ENCODE results near the gene FUT9.

The FUT9 gene

DNA sequence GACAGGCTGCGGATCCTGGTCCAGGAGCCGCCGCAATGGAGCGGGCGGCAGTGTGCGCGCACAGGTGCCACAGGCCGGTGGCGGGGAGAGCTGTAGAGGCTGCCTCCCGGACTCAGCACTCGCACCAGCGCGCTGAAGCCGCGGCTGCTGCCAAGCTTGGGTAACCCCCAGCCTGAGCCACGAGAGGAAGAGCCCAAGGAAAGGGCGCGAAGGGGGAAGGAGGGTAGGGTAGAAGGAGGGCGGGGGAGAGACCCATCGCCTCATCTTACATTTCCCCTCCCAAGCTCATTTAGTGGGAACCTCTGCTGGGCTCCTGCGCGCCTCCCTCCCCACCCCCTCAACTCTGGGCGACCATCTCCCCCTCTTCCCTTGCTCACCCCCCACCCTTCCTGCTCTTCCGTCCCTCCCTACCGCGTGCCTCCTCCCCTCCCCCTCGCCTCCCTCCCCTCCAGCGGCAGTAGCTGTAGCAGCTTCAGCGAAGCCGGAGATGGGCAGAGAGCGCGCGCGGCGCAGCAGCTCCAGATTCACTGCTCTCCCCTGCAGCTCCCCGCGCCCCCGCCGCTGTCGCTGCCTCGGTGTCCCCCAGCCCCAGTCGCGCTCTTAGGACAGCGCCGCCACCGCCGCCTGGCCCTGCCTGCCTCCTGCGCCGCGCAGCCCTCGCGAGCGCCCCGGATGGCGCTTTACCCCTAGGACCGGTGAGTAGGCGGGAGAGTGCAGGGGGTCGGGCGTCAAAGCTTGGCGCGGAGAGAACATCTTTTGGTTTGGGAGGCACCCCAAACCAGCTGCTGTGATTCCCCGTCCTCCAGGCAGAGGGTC is at the start of gene FUT9:
FUT9 (plus strand) TSS at position 457 of the 816 bp plus-strand sequence. CDS start 187,182 bp downstream, outside the sequence.
- no peak for DNase-seq

- no peak for DNase-seq
These were observed 48.2 kb upstream of the FUT9 start for GRCh38 chr6:95967594-95967993.

DNA sequence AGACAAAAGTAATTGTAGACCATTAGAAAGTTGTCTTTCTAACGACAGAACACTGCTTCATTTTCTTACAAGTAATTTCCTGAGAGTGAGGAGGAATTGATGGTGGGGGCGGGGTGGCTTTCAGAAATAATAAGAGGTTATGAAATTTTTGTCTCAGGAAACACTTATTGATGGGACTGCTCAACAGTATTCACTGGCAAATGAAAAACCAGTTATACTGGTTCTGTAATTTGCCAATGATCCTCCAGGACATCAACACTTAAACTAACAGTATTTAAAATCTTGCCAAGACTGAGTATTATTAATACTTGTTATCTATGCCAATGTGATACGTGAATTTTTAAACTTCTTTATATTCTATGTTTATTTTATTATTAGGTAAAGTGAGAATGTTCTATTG is 41.8 kb upstream of the FUT9 start:
- DNase-seq = no peak

DNA sequence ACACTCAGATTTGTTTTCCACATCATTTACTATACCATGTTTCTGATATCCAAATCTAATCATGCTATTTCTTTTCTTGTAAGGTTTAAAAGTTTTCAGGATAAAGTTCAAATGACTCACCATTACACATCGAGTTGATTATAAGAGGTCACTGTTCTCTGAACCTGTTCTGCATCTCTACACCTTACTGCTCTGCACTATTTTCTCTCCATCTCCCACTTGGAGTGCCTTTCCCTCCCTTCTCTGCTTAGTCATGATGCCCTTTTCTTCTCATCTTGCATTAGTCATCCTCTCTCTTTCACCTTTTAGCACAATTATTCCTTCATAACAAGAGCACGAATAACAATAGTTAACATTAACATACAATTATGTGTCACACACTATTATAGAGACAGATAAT is 37.5 kb upstream of the FUT9 start:
- no peak for DNase-seq

- no peak for DNase-seq
These were observed 23.9 kb upstream of the FUT9 start for GRCh38 chr6:95991906-95992305.

GRCh38 chr6:95994151-95994550 is 21.6 kb upstream of the FUT9 start:
- no peak for DNase-seq

DNA sequence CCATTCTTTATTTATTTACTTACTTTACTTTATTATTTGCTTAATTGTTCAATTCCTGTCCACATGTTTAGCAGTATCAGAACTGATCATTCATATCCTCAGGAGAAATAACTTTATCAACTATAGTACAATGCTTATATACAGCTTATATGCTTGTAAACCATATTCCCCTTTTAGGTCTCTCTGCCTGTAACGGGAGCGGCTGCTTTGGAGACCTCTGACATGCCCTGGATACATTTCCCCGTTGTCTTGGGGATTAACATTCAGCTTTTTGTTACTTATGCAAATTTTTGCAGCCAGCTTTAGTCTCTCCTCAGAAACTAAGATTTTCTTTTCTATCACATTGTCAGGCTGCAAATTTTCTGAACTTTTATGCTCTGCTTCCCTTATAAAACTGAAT is 17.6 kb upstream of the FUT9 start:
- no peak for DNase-seq

DNA sequence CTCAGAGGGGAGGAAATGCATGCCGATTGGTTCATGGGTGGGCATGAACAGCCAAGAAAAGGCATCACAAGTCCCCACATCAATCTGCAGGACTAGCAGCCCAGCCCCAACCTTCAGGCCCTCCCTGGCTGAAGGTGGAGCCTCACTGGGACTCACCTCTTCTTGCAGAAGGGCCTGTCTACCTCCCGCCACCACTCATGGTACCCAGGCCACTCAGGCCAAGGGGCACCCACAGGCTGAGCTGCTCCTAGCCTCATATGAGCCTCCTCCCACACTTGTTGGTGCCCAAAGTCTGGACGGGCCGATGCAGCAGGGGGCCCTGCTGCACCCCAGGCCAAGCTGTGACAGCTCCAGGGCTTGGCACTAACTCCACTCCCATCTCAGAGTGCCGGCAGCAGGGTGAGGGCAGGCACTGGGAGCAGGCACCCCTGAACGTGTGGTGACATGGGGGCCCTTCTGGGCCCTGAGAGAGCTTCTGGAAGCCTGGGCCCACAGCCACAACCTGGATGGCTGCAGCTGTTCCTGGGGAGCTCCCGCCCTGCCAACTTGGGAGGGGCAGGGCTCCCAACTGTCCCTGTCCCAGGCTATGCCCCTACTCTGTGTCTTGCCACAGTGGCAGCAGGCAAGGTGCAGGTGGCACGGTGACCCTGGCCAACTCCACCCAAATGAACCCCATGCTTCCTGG is 13.7 kb upstream of the FUT9 start:
- no peak for DNase-seq

DNA sequence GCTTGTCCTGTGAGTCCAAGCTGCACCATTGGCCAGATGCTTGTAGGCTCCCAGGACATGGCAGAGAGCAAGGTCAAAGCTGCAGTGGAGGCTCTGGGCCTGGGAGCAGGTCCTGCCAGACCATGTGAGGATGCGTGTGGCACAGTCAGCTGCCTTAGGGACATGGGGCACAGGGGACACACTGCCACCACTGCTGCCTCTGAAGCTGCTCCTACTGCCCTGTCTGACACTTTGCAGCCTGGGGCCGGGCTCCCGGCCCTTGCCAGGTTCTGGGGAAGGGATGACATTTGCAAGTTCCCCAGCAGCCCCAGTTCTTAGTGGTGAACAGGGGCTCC is 13.2 kb upstream of the FUT9 start:
- DNase-seq = no peak

GRCh38 chr6:96002912-96003311 is 12.9 kb upstream of the FUT9 start:
- no peak for DNase-seq

DNA sequence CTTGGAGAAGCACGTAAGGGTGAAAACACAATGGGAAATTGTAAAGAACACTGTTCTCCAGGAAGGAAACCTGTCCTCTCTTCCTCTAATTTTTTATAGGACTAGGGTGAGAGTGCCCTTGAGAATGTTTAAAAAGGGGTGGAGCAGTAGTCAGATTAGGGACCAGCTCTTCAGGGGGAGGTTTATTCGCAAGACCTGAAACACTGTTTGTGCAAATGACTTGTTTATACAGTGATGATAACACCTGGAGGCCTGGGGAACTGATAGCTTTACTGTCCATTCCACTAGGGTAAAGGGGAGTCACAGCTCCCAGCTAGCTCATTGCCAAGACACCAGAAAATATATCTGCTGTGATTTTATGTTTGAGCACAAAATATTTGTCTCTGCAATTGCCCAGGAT is 8.1 kb upstream of the FUT9 start:
- DNase-seq = no peak

GRCh38 chr6:96013531-96013930 is 2.2 kb upstream of the FUT9 start:
- no peak for DNase-seq

- DNase-seq = no peak
These were observed 792 bp upstream of the FUT9 start for GRCh38 chr6:96014846-96015517.

- DNase-seq = no peak
These were observed 728 bp downstream of the FUT9 start for GRCh38 chr6:96016334-96017069.

GRCh38 chr6:96017070-96017359 is 1.2 kb downstream of the FUT9 start:
- DNase-seq = no peak

DNA sequence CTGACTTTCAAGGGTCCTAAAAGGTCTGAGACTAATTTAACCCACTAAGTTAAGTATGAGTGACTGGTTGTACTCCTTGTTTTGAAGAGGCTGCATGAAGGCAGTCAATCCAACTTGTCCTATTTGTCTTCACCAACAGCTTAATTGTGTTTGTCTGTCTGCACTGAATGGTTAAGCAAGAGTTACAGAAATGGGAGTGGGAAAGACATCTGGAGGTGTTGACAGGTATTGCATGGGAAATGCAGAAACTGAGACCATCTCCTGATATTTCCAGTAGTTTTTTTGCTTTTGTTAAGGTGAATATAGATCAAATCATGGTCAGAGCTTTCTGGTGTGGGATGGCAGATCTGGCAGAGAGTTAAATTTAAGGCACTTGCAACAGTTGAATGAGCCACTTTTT is 6.5 kb downstream of the FUT9 start:
- no peak for DNase-seq

DNA sequence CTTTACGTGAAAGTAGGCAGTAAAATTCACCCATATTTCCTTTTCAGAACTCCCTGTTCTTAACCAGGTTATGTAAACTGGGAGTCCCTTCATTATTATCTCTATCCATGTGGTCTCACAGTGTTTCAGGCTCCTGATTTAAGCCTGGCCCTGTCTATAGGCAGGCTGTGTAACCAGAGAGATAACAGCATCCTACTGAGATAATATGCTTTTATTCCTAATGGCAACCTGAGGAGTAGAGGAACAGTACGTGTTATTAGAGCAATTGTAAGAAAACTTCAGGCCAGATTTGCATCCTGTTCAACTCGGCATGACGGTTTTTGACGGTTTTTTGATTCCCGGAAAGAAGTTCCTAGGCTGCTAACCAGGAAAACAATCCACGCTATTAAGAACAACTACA is 16.9 kb downstream of the FUT9 start:
- no peak for DNase-seq

GRCh38 chr6:96051555-96051954 is 35.8 kb downstream of the FUT9 start:
- no peak for DNase-seq

DNA sequence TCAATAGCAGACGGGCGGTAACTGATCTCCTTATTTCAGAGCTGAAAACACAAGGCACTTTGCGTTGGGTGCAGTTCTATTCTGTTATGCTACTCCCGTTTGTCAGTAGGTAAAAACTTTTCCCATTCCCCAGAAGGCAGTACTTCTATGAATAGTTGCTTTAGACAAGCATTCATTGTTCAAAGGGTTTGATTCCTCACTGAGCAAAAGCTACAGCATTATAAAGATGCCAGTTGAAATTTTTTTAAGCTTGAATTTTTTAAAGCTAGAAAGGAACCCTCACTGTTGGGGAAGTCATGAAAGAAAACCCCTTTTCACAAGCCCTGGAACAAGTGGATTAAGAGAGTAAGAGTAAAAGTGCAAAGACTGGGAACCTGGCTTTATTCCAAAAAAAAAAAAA is 42.3 kb downstream of the FUT9 start:
- no peak for DNase-seq

DNA sequence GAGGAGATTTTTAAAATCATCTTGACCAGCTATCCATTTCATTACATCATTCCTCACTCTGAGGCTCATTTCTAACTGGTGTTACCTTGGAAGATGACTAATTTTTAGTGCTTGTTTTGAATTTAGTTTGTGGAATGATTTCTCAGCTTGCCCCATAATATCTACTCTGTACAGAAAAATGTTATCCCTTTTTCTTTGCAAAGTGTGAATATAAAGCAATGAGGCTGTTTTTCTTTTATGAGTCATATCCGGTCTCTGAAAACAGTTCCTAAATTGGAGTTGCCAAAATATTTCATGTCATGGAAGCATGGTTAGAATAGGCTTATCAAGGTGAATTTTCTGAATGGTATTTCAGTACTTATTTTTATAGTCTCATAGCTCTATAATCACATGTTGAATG is 43.8 kb downstream of the FUT9 start:
- DNase-seq = no peak

DNA sequence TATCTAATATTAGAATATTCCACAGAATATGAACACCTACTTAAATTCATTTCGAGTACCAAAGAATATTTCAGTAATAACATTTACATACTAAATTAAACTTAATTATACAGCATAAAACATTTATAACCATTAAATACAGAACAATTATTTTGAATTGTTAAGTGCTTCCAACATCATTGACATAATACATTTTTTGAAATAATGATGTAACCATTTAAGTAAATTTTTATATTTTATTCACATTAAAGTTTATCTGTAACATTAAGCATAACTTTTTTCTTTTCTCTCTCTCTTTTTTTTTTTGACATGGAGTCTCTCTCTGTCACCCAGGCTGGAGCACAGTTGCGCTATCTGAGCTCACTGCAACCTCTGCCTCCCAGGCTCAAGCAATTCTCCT is 44.5 kb downstream of the FUT9 start:
- DNase-seq = no peak

DNA sequence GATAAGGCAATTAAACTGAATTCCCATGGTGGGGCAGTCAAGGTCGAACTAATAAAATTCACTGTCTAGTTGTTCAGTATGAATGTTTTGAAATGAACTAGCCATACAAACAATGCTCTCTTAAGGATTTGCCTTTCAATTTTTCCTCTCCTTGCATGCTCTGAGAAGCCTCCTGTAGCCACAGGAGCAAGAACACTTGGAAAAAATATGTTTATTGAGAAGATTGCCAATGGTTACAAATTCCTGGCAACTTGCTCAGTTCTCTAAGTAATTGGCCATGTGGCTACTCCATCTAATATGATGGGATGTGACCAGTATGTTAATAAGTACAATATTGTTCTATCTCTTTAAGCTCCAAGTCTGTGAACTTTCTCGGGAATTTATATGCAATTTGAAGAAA is 49.4 kb downstream of the FUT9 start:
- no peak for DNase-seq

DNA sequence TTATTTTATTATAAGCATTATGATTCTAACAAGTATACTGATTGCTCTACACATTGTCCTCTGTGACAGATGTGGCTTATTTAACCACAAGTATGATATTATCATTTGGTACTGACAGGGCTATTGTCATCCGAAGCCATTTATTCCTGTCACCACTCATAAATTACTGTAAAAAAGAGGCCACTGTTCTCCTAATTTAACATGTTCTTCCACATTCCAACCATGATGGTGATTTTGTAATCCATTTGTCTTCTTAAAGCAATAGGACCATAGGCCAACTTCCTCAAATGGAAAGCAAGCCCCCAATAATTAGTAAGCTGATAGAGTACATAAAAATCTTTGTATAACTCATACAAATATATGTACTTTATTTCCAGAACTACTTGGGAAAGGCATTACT is 50.6 kb downstream of the FUT9 start:
- DNase-seq = no peak

DNA sequence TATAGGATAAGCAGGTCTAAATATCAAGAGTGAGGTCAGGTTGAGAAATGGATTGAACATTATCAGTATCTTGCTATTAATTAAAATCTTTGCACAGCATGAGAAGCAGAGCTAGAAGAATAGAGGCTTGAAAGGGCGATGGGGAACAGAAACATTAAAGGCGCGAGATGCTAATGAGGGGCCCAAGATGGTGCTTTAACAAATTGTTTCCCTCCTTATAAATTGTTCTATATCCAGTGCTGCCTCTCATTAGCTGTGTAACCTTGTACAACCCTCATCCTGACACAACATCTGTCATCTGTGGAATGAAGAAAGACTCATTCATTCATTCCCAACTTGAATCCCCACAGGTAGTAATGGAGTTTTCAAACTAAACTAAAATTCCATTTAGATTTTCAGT is 57.8 kb downstream of the FUT9 start:
- DNase-seq = no peak
